ENCODE measurements around the gene C19orf38.

Gene C19orf38

DNA sequence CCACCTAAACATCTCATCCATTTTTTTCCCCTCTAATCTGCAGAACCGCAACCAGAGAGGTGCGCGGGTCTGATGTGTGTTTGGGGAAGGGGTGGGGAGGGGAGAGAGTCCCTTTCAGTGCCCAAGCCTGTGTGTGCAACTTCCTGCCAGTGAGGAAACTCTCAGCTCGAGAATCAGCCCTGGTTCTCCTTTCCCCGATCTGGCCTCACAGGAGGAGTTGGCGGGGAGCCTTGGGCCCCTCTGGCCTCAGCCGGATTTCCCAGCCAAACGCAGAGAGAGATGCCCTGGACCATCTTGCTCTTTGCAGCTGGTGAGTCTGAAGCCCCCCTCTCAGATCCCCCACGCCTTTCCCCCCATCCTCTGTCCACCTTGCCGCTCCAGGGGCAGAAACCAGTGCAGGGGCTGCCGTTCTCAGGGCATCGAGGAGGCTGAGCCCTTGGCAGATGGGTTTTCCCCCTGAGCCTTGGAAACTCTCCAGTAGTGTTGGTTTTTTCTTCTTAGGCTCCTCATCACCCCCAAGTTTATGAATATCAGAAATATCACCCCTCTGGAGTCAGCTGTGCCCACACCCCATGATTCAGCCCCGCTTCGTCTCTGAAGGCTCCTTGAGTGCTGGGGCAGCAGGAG, at the start of gene C19orf38:
C19orf38 (plus strand) TSS at position 186 of the 627 bp plus-strand sequence; CDS start at position 280, 94 bp downstream.
- no peak for DNase-seq (ENCODE audit: low spot score)

DNA sequence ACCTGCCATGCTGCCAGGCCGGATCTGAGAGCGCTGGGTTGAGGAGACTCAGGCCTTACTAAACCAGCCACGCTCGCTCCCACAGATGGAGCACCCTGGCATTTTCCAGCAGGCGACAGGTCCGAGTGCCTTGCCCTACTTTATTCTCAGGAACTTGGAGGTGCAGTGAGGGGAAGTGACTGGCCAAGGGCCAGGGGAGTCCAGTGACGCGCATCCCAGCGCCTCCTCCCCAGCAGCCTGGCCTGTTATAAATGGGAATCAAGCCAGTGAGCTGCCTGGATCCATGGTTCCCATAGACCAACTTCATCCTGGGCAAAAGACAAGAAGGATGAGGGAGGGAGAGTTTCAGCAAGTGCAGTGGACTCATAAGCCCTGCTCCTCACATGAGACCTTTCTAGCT, 47.7 kb upstream of the C19orf38 start:
- no peak for DNase-seq (ENCODE audit: low spot score)

DNA sequence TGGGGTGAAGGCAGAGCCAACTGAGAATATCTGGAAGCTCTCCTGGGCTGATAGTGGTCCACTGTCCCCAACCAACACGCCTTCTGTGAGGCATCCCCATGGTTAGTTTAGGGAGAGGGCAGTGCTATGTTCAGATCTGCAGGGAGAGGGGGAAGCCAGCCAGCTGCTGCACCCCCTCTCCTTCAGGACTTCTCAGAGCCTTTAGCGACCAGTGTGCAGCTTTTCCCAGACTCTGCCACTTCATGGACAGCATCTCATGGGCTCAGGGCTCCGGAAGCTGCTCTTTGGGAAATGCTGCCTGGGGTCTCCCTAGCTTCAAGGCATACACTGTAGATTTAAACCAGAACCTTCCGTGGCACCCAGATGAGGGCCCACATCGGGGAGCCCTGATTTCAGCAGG, 45.7 kb upstream of the C19orf38 start:
- DNase-seq (ENCODE audit: low spot score) = no peak

GRCh38 chr19:10803252-10803651, 45.0 kb upstream of the C19orf38 start:
- DNase-seq (ENCODE audit: low spot score) = no peak

- no peak for DNase-seq (ENCODE audit: low spot score)
Observed at GRCh38 chr19:10805065-10805757, 43.0 kb upstream of the C19orf38 start.

GRCh38 chr19:10805758-10806247, 42.4 kb upstream of the C19orf38 start:
- no peak for DNase-seq (ENCODE audit: low spot score)

GRCh38 chr19:10808937-10809649, 39.1 kb upstream of the C19orf38 start:
- no peak for DNase-seq (ENCODE audit: low spot score)

- DNase-seq (ENCODE audit: low spot score) = no peak
Observed at GRCh38 chr19:10809651-10810285, 38.4 kb upstream of the C19orf38 start.

- DNase-seq (ENCODE audit: low spot score) = no peak
Observed at GRCh38 chr19:10811391-10812111, 36.7 kb upstream of the C19orf38 start.

DNA sequence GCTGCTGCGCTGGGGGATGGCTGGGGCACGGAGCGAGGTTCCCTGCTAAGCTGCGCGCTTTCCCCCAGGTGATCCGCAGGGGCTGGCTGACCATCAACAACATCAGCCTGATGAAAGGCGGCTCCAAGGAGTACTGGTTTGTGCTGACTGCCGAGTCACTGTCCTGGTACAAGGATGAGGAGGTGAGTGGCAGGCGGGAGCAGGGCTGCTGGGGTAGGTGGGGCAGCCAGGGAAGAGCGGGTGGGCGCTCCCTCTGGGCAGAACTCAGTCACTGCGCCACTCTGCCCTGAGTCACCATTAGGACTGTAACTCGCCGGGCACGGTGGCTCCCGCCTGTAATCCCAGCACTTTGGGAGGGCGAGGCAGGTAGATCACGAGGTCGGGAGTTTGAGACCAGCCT, 36.0 kb upstream of the C19orf38 start:
- no peak for DNase-seq (ENCODE audit: low spot score)

DNA sequence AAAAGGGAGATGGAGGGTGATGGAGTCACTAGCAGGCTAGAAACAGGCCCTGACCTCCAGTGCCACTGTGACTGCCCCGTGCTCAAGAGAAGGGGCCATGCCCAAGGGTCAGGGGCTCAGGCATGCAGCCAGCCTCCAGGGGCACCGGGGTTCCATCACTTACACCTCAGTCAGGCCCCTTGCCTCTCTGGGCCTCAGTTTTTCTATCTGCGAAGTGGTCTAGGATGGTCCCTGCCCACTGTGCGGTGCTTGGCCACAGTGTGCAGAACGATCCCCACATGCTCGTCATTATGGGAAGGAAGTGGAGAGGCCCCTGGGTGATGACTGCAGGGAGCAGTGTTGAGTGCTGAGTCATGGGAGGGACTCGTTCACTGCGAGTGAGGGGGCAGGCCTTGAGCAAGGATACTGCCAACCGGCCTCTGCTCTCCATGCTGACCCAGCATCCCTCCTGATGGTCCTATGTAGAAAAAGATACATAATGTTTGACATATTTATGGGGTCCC, 35.3 kb upstream of the C19orf38 start:
- DNase-seq (ENCODE audit: low spot score) = no peak

- DNase-seq (ENCODE audit: low spot score) = no peak
Observed at GRCh38 chr19:10815007-10815536, 33.1 kb upstream of the C19orf38 start.

DNA sequence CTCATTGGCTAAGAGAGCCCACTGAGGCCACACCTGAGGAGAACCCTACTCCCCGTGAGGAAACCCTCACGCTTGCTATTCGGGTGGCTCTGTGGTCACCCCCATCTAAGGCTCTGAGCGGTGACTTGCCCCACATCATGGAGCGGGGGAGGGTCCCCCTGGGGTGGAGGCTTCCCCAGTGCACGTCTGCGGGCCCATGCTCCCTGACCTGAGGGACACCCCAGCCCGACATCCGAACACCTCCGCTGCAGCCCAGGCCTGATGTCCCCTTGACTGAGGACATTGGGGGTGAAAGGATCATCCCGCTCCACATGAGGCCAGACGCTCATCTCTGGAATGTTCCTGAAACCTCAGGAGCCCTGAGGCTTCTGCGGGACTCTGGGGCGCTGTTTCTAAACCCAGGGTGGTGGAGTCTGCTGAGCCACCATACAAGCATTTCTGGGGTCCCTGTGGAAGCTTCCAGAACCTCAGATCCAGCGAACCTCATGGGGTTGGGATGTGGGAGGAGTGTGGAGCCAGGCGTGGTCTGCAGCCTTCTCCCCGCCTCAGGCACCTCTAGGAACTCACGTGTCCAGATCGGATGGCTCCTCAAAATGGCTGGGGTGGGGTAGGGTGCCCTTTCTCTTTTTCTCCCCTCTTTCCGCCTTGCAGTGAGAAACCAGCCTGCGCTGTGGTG, 32.1 kb upstream of the C19orf38 start:
- no peak for DNase-seq (ENCODE audit: low spot score)

- DNase-seq (ENCODE audit: low spot score) = no peak
Observed at GRCh38 chr19:10816691-10817090, 31.5 kb upstream of the C19orf38 start.

DNA sequence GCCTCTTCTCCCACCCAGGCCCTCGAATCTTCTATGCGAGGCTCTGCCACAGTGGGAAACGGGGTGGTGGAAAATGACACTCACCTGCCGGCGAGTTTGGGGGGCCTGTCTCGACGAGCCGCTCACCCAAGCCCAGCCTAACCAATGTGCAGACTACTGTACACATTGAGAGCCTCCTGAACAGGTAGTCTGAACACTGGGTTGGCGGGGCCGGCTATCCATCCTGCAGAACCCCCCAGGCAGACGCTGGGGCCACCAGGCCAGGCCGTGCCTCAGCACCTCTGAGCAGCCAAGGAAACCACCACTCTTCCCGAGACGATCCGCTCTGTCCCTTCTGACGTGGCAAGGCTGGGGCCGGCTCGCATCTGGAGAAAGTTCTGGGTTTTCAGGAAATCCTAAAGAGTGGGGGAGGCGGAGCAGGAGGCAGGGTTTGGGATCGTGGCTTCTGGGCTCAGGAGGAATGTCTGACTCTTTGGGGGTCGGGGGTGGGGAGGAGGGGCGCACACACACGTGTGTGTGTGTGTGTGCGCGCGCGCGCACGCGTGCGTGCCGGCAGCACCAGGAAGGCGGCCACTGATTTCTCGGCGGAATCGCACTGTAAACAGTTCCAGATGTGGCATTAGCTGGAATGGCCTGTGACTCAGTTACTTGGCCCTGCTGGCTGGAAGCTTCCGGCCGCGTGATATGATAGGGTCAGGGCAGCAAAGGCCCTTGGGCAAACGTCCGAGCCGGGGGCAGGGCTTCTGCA, 30.8 kb upstream of the C19orf38 start:
- no peak for DNase-seq (ENCODE audit: low spot score)

- DNase-seq (ENCODE audit: low spot score) = no peak
Observed at GRCh38 chr19:10818301-10819123, 29.7 kb upstream of the C19orf38 start.

- DNase-seq (ENCODE audit: low spot score) = no peak
Observed at GRCh38 chr19:10819124-10820060, 28.8 kb upstream of the C19orf38 start.

DNA sequence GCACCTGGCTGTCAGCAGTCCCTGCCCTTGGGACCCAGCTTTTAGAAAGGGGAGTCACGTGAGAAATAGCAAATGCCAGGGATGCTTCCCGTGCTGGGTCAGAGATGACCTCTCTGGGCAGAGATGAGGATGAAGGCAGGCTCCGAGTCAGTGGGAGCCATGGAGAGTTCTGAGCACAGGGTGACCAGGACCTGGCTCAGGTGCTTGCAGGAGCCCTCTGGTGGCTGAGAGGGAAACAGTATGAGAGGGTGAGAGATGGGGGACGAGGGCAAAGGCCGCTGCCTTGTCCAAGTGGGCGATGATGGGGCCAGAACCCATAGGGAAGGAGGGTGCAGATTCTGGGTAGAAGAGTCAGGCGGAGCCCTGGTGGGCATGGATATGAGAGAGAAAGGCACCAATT, 28.0 kb upstream of the C19orf38 start:
- DNase-seq (ENCODE audit: low spot score) = no peak

All from ecto neural progenitor cell (in vitro differentiated cells).